IMR-90 (cell line): ENCODE results near the gene INSYN2A.

Source experiments
- CTCF ChIP-seq: conservative IDR thresholded peaks from 2 replicates; pipeline ENCODE4 v1.5.1; 2012; ENCODE audit warnings: mild to moderate bottlenecking, low read depth, low read length, improper control_type of control experiment
- ELK1 ChIP-seq: fragments of 150-350 bp; IDR thresholded peaks from 2 replicates; pipeline ENCODE4 v1.6.1; 2016; ENCODE audit warnings: low read depth, mild to moderate bottlenecking, low read length, moderate library complexity, borderline replicate concordance
- FOS ChIP-seq: fragments of 150-350 bp; IDR thresholded peaks from 2 replicates; pipeline ENCODE4 v1.6.1; 2016; ENCODE audit warnings: low read depth, low read length
- MAZ ChIP-seq: IDR thresholded peaks from 2 replicates; pipeline ENCODE4 v1.6.1; 2012; ENCODE audit warnings: low read depth, mild to moderate bottlenecking, low read length, improper control_type of control experiment, moderate library complexity, borderline replicate concordance
- MXI1 ChIP-seq: IDR thresholded peaks from 2 replicates; pipeline ENCODE4 v1.6.1; 2012; ENCODE audit warnings: low read depth, mild to moderate bottlenecking, low read length, moderate library complexity, borderline replicate concordance
- POLR2A ChIP-seq: IDR thresholded peaks from 2 replicates; pipeline ENCODE4 v1.6.1; 2012; ENCODE audit warnings: mild to moderate bottlenecking, low read depth, low read length
- RAD21 ChIP-seq: IDR thresholded peaks from 2 replicates; pipeline ENCODE4 v1.6.1; 2012; ENCODE audit warnings: low read length, improper control_type of control experiment
- SMC3 ChIP-seq: fragments of 150-350 bp; IDR thresholded peaks from 2 replicates; pipeline ENCODE4 v1.6.1; 2016; ENCODE audit warnings: low read depth, mild to moderate bottlenecking, antibody characterized with exemption, low read length, moderate library complexity
- USF2 ChIP-seq: fragments of 150-350 bp; IDR thresholded peaks from 2 replicates; pipeline ENCODE4 v1.6.1; 2017; ENCODE audit warnings: mild to moderate bottlenecking, antibody characterized with exemption, low read length, low read depth

GRCh38 chr10:127195571-127196281 is 665 bp downstream of the INSYN2A start:
- TF ChIP-seq CTCF (no peak), MAZ (no peak), POLR2A (no peak), MXI1 (no peak), ELK1 (no peak), USF2 (no peak), RAD21 (no peak), FOS (no peak), SMC3 (no peak)
